HepG2 (cell line): Measurements from ENCODE around the gene WWC2. TPM values are rescaled to one million over a fixed set of nuclear protein-coding genes. Genes with fewer than 3 reads are reported as not detected.

Experiments
- AHR ChIP-seq: IDR thresholded peaks from 2 replicates; pipeline ENCODE4 v1.6.1; 2018; ENCODE audit warnings: missing genetic modification reagents, missing compliant biosample characterization
- BRF2 ChIP-seq: sonication (generic); formaldehyde crosslinking; IDR thresholded peaks from 2 replicates; pipeline ENCODE4 v1.8.1; 2022; ENCODE audit warnings: mild to moderate bottlenecking, missing genetic modification reagents
- CBFB ChIP-seq: sonication (generic); formaldehyde crosslinking; IDR thresholded peaks from 2 replicates; pipeline ENCODE4 v1.4.0; 2020; ENCODE audit warnings: missing genetic modification reagents
- CENPT ChIP-seq: sonication (generic); formaldehyde crosslinking; IDR thresholded peaks from 2 replicates; pipeline ENCODE4 v1.8.0; 2022; ENCODE audit warnings: low read depth, mild to moderate bottlenecking, moderate library complexity, missing genetic modification reagents
- ELF4 ChIP-seq: sonication (generic); formaldehyde crosslinking; IDR thresholded peaks from 2 replicates; pipeline ENCODE4 v1.5.0; 2020; ENCODE audit warnings: missing genetic modification reagents, mild to moderate bottlenecking, moderate library complexity, borderline replicate concordance
- FOSL2 ChIP-seq: sonication (generic); formaldehyde crosslinking; IDR thresholded peaks from 2 replicates; pipeline ENCODE4 v1.4.0; 2020; ENCODE audit warnings: missing genetic modification reagents
- HIVEP1 ChIP-seq: sonication (generic); formaldehyde crosslinking; IDR thresholded peaks from 2 replicates; pipeline ENCODE4 v1.4.0; 2020; ENCODE audit warnings: mild to moderate bottlenecking, missing genetic modification reagents
- HOMEZ ChIP-seq: IDR thresholded peaks from 2 replicates; pipeline ENCODE4 v1.6.1; 2016; ENCODE audit warnings: low read depth
- KDM2A ChIP-seq: sonication (generic); formaldehyde crosslinking; IDR thresholded peaks from 2 replicates; pipeline ENCODE4 v1.4.0; 2020; ENCODE audit warnings: low read depth, missing genetic modification reagents, borderline replicate concordance
- MATR3 ChIP-seq: sonication (generic); formaldehyde crosslinking; IDR thresholded peaks from 2 replicates; pipeline ENCODE4 v1.4.0; 2020; ENCODE audit warnings: missing genetic modification reagents
- MXI1 ChIP-seq: IDR thresholded peaks from 3 replicates; pipeline ENCODE4 v1.6.1; 2012; ENCODE audit warnings: low read depth, low read length, inconsistent platforms, borderline replicate concordance
- PHB2 ChIP-seq: fragments of 450-650 bp; IDR thresholded peaks from 2 replicates; pipeline ENCODE4 v1.6.1; 2018; ENCODE audit not compliant: partially characterized antibody
- PLSCR1 ChIP-seq: sonication (generic); formaldehyde crosslinking; IDR thresholded peaks from 2 replicates; pipeline ENCODE4 v1.5.0; 2020; ENCODE audit warnings: missing genetic modification reagents, mild to moderate bottlenecking, borderline replicate concordance
- PRPF4 ChIP-seq: fragments of 200-400 bp; formaldehyde crosslinking; IDR thresholded peaks from 2 replicates; pipeline ENCODE4 v1.6.1; 2016; ENCODE audit warnings: low read length, low read depth; ENCODE audit not compliant: poor library complexity, severe bottlenecking
- SAFB2 ChIP-seq: sonication (generic); formaldehyde crosslinking; IDR thresholded peaks from 2 replicates; pipeline ENCODE4 v1.5.1; 2020; ENCODE audit warnings: missing genetic modification reagents, low read depth, mild to moderate bottlenecking, borderline replicate concordance
- THAP11 ChIP-seq: IDR thresholded peaks from 2 replicates; pipeline ENCODE4 v1.6.1; 2016; ENCODE audit warnings: missing biosample characterization, missing genetic modification reagents
- THAP8 ChIP-seq: sonication (generic); formaldehyde crosslinking; IDR thresholded peaks from 2 replicates; pipeline ENCODE4 v1.5.1; 2020; ENCODE audit warnings: missing genetic modification reagents, mild to moderate bottlenecking, borderline replicate concordance
- TSC22D2 ChIP-seq: sonication (generic); formaldehyde crosslinking; IDR thresholded peaks from 2 replicates; pipeline ENCODE4 v1.5.1; 2020; ENCODE audit warnings: missing genetic modification reagents, mild to moderate bottlenecking, borderline replicate concordance
- ZBTB7A ChIP-seq: sonication (generic); formaldehyde crosslinking; IDR thresholded peaks from 2 replicates; pipeline ENCODE4 v1.8.0; 2022; ENCODE audit warnings: mild to moderate bottlenecking, missing genetic modification reagents
- ZFP82 ChIP-seq: sonication (generic); formaldehyde crosslinking; IDR thresholded peaks from 2 replicates; pipeline ENCODE4 v1.5.1; 2020; ENCODE audit warnings: mild to moderate bottlenecking, missing genetic modification reagents, borderline replicate concordance
- ZNF704 ChIP-seq: sonication (generic); formaldehyde crosslinking; IDR thresholded peaks from 2 replicates; pipeline ENCODE4 v1.8.1; 2023; ENCODE audit warnings: mild to moderate bottlenecking, inconsistent platforms, moderate library complexity, missing genetic modification reagents, borderline replicate concordance
- ZNF713 ChIP-seq: sonication (generic); formaldehyde crosslinking; IDR thresholded peaks from 2 replicates; pipeline ENCODE4 v1.4.0; 2020; ENCODE audit warnings: mild to moderate bottlenecking, missing genetic modification reagents
- ZNF839 ChIP-seq: sonication (generic); formaldehyde crosslinking; IDR thresholded peaks from 2 replicates; pipeline ENCODE4 v1.4.0; 2020; ENCODE audit warnings: missing genetic modification reagents, mild to moderate bottlenecking, borderline replicate concordance
- ZSCAN22 ChIP-seq: sonication (generic); formaldehyde crosslinking; IDR thresholded peaks from 2 replicates; pipeline ENCODE4 v1.4.0; 2020; ENCODE audit warnings: mild to moderate bottlenecking, missing genetic modification reagents
- polyA plus RNA-seq, 8 experiments: library from polyadenylated mRNA; depleted of rRNA in 3 of 8; stranded (reverse) in 7 of 8; unstranded in 1 of 8; fragments of >200 nt; fragmentation: Illumina TruSeq in 4 of 8; extraction: Trizol in 4 of 8; gene quantifications; 2 replicates each; pipeline versions ENCODE4 v1.2.1 to v1.2.3, GENCODE V29; 2011 to 2016; ENCODE audit warnings: low read depth in 4 of 8, missing spikeins in 1 of 8, mixed read lengths in 1 of 8; ENCODE audit not compliant: insufficient read depth in 1 of 8
- total RNA-seq, 5 experiments: library from RNA; depleted of rRNA; stranded (reverse); fragments of >200 nt; fragmentation: Illumina TruSeq; extraction: Trizol; gene quantifications; 2 replicates each; pipeline ENCODE4 v1.2.3, GENCODE V29; 2016; ENCODE audit warnings: low read depth in 1 of 5

Gene WWC2
- total and polyA plus RNA-seq, 2 of the 13 experiments (the other 11 are each of a cell fraction or from before 2014, with no cell fraction given), result 40.0 to 50.1 TPM

GRCh38 chr4:183099537-183100297 lies 660 bp downstream of the WWC2 start (continued):
- TF ChIP-seq BRF2 (no peak), TSC22D2 (no peak), ZNF713 (CRISPR knock-in tag) (no peak), PRPF4 (no peak), THAP11 (CRISPR knock-in tag) (no peak), ZNF839 (CRISPR knock-in tag) (no peak), FOSL2 (CRISPR knock-in tag) (no peak), HIVEP1 (CRISPR knock-in tag) (no peak), ELF4 (CRISPR knock-in tag) (no peak), PLSCR1 (CRISPR knock-in tag) (no peak), CENPT (CRISPR knock-in tag) (no peak; the same call in 1 of the 2 replicates), KDM2A (no peak; the same call in 1 of the 2 replicates), HOMEZ (CRISPR knock-in tag) (no peak), AHR (no peak), ZNF704 (CRISPR knock-in tag) (no peak), PHB2 (no peak), MXI1 (peak; percentile 68; the same call in 1 of the 3 replicates), ZSCAN22 (CRISPR knock-in tag) (no peak), THAP8 (no peak), MATR3 (CRISPR knock-in tag) (no peak), CBFB (no peak), ZFP82 (no peak), ZBTB7A (CRISPR knock-in tag) (0 out of 2 replicates have a peak, but pooled peaks have one; percentile 34), SAFB2 (CRISPR knock-in tag) (no peak)
